SK-MEL-5 (cell line): ENCODE measurements around the gene EBF3. TPM values are rescaled to one million over a fixed set of nuclear protein-coding genes. Genes with fewer than 3 reads are reported as not detected.

Experiments used
- DNase-seq: peaks from one replicate; pipeline ENCODE4 v3.0.0-alpha.2; 2016; ENCODE audit warnings: low read depth, low spot score
- in situ Hi-C: cut with HindIII; loops from 2 replicates; pipeline ENCODE4 v1.10.0; 2016; ENCODE audit warnings: low sequenced_read_pairs, high pct_unique_total_duplicates, low pct_unique_long_range_greater_than_20kb
- polyA plus RNA-seq, 2 experiments: library from polyadenylated mRNA; depleted of rRNA; stranded (reverse); fragments of >200 nt; gene quantifications; 2 replicates each; pipeline ENCODE4 v1.2.3, GENCODE V29; 2015
- total RNA-seq: library from RNA; depleted of rRNA; stranded (reverse); fragments of >200 nt; shearing (Covaris generic); gene quantifications from 2 replicates; pipeline ENCODE4 v1.2.3, GENCODE V29; 2014; rRNA removed

EBF3 gene, protein sequence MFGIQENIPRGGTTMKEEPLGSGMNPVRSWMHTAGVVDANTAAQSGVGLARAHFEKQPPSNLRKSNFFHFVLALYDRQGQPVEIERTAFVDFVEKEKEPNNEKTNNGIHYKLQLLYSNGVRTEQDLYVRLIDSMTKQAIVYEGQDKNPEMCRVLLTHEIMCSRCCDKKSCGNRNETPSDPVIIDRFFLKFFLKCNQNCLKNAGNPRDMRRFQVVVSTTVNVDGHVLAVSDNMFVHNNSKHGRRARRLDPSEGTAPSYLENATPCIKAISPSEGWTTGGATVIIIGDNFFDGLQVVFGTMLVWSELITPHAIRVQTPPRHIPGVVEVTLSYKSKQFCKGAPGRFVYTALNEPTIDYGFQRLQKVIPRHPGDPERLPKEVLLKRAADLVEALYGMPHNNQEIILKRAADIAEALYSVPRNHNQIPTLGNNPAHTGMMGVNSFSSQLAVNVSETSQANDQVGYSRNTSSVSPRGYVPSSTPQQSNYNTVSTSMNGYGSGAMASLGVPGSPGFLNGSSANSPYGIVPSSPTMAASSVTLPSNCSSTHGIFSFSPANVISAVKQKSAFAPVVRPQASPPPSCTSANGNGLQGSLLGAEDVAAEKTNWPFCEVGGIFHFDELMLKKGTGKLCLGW
- 23.6 TPM in 2 replicates for total RNA-seq
- 35.2 and 41.2 TPM in 2 replicates for polyA plus RNA-seq (2015; cell fraction: cytosol; rRNA removed)
- polyA plus RNA-seq (2015; cell fraction: nucleus; rRNA removed) = 49.9 and 54.8 TPM in 2 replicates

GRCh38 chr10:129963641-129964501, at the start of gene EBF3:
Gene EBF3 (minus strand): TSS chr10:129964274. CDS start chr10:129963768, 506 bp downstream.
- peak; percentile 85 for DNase-seq
- in situ Hi-C loops = no loop called here

- DNase-seq = no peak
Observed at GRCh38 chr10:130013335-130014262, 49.5 kb upstream of the EBF3 start.

GRCh38 chr10:130012129-130012528, 48.1 kb upstream of the EBF3 start:
- in situ Hi-C loops = no loop called here
- DNase-seq = no peak

More at GRCh38 chr10:130013335-130014262, 49.5 kb upstream of the EBF3 start:
- in situ Hi-C loops = no loop called here

DNA sequence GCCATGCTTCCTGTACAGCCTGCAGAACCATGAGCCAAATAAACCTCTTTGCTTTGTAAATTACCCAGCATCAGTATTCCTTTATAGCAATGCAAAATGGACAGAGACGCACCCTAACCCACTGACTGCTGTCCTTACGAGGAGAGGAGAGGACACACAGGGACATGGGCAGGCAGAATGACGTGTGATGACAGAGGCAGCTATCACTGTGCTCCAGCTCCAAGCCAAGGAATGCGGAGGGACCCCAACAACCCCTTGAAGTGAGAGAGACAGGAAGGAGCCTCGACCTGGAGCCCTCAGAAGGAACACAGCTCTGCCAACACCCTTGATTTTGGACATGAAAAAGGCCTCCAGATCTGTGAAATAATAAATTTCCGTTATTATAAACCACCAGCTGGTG, 46.6 kb upstream of the EBF3 start:
- in situ Hi-C loops = no loop called here
- no peak for DNase-seq

DNA sequence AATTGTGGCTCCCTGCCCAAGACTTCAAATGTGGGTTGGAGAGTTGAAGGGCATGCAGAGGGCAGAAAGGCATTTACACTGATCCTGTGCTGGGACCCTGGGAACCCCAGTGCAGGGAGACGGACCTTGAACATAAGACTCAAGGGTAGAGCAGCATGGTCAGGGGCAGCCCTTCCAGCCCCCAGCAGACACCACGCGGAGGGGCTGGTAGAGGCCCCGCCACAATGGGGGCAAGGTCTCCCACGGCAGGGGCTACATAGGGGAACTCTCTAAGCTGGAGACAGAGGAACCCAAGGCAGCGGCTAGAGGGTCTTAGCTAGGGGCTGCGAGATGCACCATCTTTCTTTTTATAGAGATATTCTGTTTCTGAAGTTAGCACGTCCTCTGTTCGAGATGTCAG, 45.2 kb upstream of the EBF3 start:
- DNase-seq = no peak
- in situ Hi-C loops = no loop called here

- in situ Hi-C loops = no loop called here
- no peak for DNase-seq
Observed at GRCh38 chr10:130003787-130004613, 39.9 kb upstream of the EBF3 start.

- in situ Hi-C loops = no loop called here
- no peak for DNase-seq
Observed at GRCh38 chr10:130003166-130003565, 39.1 kb upstream of the EBF3 start.

DNA sequence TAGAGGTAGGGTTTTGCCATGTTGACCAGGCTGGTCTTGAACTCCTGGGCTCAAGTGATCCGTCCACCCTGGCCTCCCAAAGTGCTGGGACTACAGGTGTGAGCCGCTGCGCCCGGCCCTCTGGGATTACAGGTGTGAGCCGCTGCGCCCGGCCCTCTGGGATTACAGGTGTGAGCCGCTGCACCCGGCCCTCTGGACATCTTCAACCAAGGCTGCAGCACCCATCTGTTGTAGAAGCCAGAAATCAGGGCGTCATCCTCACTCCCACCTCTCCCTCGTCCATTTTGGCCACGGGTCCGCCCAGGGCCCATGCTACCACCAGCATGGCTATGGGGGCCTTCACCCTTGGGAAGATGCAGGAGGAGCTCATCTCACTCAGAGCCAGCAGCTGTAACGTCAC, 38.5 kb upstream of the EBF3 start:
- in situ Hi-C loops = no loop called here
- DNase-seq = no peak

- in situ Hi-C loops = no loop called here
Observed at GRCh38 chr10:130000918-130001317, 36.8 kb upstream of the EBF3 start.

GRCh38 chr10:129999140-129999539, 35.1 kb upstream of the EBF3 start:
- no peak for DNase-seq
- in situ Hi-C loops = no loop called here

More at GRCh38 chr10:130000918-130001317, 36.8 kb upstream of the EBF3 start:
- no peak for DNase-seq

- in situ Hi-C loops = no loop called here
- DNase-seq = no peak
Observed at GRCh38 chr10:129993621-129994020, 29.5 kb upstream of the EBF3 start.

DNA sequence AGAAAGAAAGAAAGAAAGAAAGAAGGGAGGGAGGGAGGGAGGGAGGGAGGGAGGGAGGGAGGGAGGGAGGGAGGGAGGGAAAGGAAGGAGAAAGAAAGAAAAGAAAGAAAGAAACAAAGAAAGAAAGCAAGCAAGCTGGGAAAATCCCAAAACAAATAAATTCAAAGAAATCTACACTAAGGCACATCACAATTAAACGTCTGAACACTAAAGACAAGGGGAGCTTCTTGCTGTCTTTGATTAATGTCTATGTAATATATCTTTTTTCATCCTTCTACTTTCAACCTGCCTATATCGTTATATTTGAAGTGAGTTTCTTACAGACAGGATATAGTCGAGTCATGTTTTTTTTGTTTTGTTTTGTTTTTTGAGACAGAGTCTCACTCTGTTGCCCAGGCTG, 28.3 kb upstream of the EBF3 start:
- in situ Hi-C loops = no loop called here
- no peak for DNase-seq

- in situ Hi-C loops = no loop called here
- DNase-seq = no peak
Observed at GRCh38 chr10:129982825-129983224, 18.8 kb upstream of the EBF3 start.

- in situ Hi-C loops = no loop called here
- no peak for DNase-seq
Observed at GRCh38 chr10:129978980-129979379, 14.9 kb upstream of the EBF3 start.

DNA sequence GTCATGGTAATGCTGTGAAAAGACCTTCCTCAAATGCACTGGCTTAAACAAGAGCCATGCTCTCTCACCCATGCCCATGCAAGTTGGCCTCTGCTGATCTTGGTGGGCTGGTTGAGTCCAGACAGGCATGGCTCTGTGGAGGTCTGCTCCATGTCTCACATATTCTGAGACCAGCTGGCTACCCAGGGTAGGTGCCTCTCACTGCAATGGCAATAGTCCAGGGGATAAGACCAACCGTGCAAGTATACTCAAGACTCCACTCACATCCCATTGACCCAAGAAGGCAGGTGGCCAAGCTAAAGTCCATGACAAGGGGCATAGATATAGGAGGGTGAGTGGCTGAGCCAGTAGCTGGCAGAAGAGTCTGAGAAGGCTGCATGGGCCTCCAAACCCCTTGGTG, 14.2 kb upstream of the EBF3 start:
- in situ Hi-C loops = no loop called here
- DNase-seq = no peak

- no peak for DNase-seq
- in situ Hi-C loops = no loop called here
Observed at GRCh38 chr10:129977794-129978193, 13.7 kb upstream of the EBF3 start.
